Thyroid gland (tissue), 4 donors: Measurements from ENCODE around the gene ZDHHC11B.
"Not testable (repeated sequence)": the region's sequence is repeated elsewhere in the genome, so short reads cannot be mapped to it uniquely, and the experiment has no call there.

Source experiments
- POLR2A ChIP-seq, 2 donors: fragments of 450-650 bp; IDR thresholded peaks; one replicate each; pipeline ENCODE4 v1.6.1; 2017; ENCODE audit warnings: antibody characterized with exemption in 2 of 2, mild to moderate bottlenecking in 2 of 2, moderate library complexity in 1 of 2
- TF ChIP-seq, protein P1 (sequence below), 6 experiments: fragments of 200-600 bp in 3 of 6; fragments of 450-650 bp in 3 of 6; sonication (generic) in 3 of 6; IDR thresholded peaks; one replicate each; pipeline ENCODE4 v1.5.1; 2016 to 2019; ENCODE audit warnings: antibody characterized with exemption in 6 of 6, mild to moderate bottlenecking in 2 of 6, inconsistent platforms in 1 of 6, moderate library complexity in 1 of 6

DNA sequence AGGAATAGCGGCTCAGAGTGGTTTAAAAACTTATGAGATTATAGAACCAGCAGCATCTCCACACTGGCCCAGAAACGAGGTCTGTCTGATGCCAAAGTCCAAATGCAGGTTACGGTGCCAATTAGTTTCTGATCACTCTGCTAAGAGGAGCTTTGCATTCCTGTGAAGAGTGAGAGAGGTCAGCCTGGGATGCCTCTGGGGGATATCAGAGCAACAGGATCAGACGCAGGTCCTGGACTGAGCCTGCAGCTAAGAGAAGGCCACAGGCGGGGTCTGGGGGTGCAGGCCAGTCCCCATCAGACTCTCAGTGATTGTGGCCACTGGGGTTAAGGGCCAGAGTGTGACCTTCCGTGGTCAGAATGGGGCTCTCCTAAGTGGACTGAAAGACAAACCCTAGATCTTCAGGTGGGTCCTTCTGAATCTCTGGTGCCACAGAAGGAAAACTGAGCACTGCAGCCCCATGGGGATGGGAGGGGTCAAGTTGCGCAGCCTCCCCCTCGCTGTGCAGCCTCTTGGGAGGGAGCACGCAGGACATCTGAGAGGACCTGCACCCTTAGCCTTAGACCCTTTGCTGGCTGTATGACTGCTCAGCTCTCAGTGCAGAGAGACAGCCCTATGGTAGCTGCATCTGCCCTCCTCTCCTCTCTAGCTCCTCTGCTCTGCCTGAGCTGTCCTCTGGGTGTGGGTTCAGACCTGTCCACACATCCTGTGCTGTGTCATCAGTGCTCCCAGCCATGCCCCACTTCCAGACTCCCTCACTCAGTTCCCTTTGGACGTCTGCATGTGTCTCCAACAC is 23.4 kb upstream of the ZDHHC11B start:
- TF ChIP-seq POLR2A (IDR thresholded peaks at IDR 0.05) = not testable (repeated sequence)
- TF ChIP-seq, protein P1, sequence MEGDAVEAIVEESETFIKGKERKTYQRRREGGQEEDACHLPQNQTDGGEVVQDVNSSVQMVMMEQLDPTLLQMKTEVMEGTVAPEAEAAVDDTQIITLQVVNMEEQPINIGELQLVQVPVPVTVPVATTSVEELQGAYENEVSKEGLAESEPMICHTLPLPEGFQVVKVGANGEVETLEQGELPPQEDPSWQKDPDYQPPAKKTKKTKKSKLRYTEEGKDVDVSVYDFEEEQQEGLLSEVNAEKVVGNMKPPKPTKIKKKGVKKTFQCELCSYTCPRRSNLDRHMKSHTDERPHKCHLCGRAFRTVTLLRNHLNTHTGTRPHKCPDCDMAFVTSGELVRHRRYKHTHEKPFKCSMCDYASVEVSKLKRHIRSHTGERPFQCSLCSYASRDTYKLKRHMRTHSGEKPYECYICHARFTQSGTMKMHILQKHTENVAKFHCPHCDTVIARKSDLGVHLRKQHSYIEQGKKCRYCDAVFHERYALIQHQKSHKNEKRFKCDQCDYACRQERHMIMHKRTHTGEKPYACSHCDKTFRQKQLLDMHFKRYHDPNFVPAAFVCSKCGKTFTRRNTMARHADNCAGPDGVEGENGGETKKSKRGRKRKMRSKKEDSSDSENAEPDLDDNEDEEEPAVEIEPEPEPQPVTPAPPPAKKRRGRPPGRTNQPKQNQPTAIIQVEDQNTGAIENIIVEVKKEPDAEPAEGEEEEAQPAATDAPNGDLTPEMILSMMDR (IDR thresholded peaks at IDR 0.05) = not testable (repeated sequence)
